Measurements from ENCODE around the gene ATP6V1A. TPM values are rescaled to one million over a fixed set of nuclear protein-coding genes. Genes with fewer than 3 reads are reported as not detected.

Gene ATP6V1A
- total RNA-seq, 2 experiments from 2014 or later, result 8.7 to 9.4 TPM

GRCh38 chr3:113698213-113698742 lies 48.6 kb upstream of the ATP6V1A start:
- no peak for TF ChIP-seq CTCF (IDR thresholded peaks at IDR 0.05)
- intact Hi-C loops (cut with DNase I, micrococcal nuclease), result loop anchor here in 1 of 2 experiments (5.0 kb wide), 3 partner anchors 166 to 1454 kb away; partner anchors contain the start of genes CCDC191, QTRT2 and SIDT1
- Histone ChIP-seq H3K9me3 (ENCODE audit: control insufficient read depth in 1 of 2, insufficient read depth in 1 of 2, low read length in 2 of 2) (no peaks in the 10 kb centered on the region), H3K36me3 (ENCODE audit: insufficient read depth, low read length) (peaks cover 3% of the 10 kb centered on the region), H3K27me3 (ENCODE audit: control insufficient read depth in 1 of 2, insufficient read depth in 2 of 2, low read length in 2 of 2) (no peaks in the 10 kb centered on the region), H3K27ac (ENCODE audit: low read depth in 1 of 2, low read length in 2 of 2) (peak overlapping the region; percentile 57 to 87), H3K4me1 (ENCODE audit: insufficient read depth, low read length) (peaks cover 23% of the 10 kb centered on the region), H3K4me3 (ENCODE audit: low read length) (peak overlapping the region; percentile 78)
- CTCF ChIA-PET, result interaction anchor here (1.8 to 2.4 kb wide), 3 partner anchors 38 to 47 kb away, joined by 3 to 12 read pairs (median 8); partner anchors contain the start of gene NAA50
- Mint-ChIP-seq H3K9me3 (no peaks in the 10 kb centered on the region), H3K4me3 (peak overlapping the region; percentile 77), H3K4me1 (ENCODE audit: low read depth) (peaks cover 19% of the 10 kb centered on the region), H3K27ac (no peak overlapping the region), H3K36me3 (ENCODE audit: low read depth) (peaks cover 11% of the 10 kb centered on the region), H3K27me3 (no peaks in the 10 kb centered on the region)
- DNase-seq (no peak), ATAC-seq (ENCODE audit: poor library complexity) (no peak)
- POLR2A ChIA-PET, result interaction anchor here (1.0 to 7.6 kb wide), 3 partner anchors 38 to 516 kb away, joined by 3 to 116 read pairs (median 10); partner anchors contain the start of genes ATP6V1A and NAA50

- ChIA-PET POLR2A (interaction anchor here (7.6 kb wide), 1 partner anchor 47 kb away, joined by 116 read pairs; the partner anchor contains the start of genes ATP6V1A and NAA50), CTCF (interaction anchor here (1.3 to 2.4 kb wide), 3 partner anchors 37 to 46 kb away, joined by 4 to 12 read pairs (median 8); partner anchors contain the start of gene NAA50)
- Histone ChIP-seq H3K9me3 (ENCODE audit: control insufficient read depth in 1 of 2, insufficient read depth in 1 of 2, low read length in 2 of 2) (no peaks in the 10 kb centered on the region), H3K4me3 (ENCODE audit: low read length) (peak overlapping the region; percentile 7), H3K27ac (ENCODE audit: low read depth in 1 of 2, low read length in 2 of 2) (peak overlapping the region in 1 of 2 donors; percentile 54), H3K36me3 (ENCODE audit: insufficient read depth, low read length) (no peaks in the 10 kb centered on the region), H3K27me3 (ENCODE audit: control insufficient read depth in 1 of 2, insufficient read depth in 2 of 2, low read length in 2 of 2) (no peaks in the 10 kb centered on the region), H3K4me1 (ENCODE audit: insufficient read depth, low read length) (peaks cover 23% of the 10 kb centered on the region)
- Mint-ChIP-seq H3K9me3 (no peaks in the 10 kb centered on the region), H3K36me3 (ENCODE audit: low read depth) (peaks cover 11% of the 10 kb centered on the region), H3K4me1 (ENCODE audit: low read depth) (peaks cover 13% of the 10 kb centered on the region), H3K27ac (no peak overlapping the region), H3K27me3 (no peaks in the 10 kb centered on the region), H3K4me3 (peak overlapping the region; percentile 78)
- DNase-seq (peak in 5 of 14 experiments; percentile 5 to 31 (median 23)), ATAC-seq (ENCODE audit: poor library complexity) (no peak)
- intact Hi-C loops (cut with DNase I, micrococcal nuclease), result loop anchor here in 1 of 2 experiments (5.0 kb wide), 3 partner anchors 167 to 1453 kb away; partner anchors contain the start of genes CCDC191, QTRT2 and SIDT1
- TF ChIP-seq CTCF (IDR thresholded peaks at IDR 0.05), result no peak
These were observed 47.9 kb upstream of the ATP6V1A start for GRCh38 chr3:113698956-113699355.

- TF ChIP-seq CTCF (IDR thresholded peaks at IDR 0.05), result no peak
- Histone ChIP-seq H3K27me3 (ENCODE audit: control insufficient read depth in 1 of 2, insufficient read depth in 2 of 2, low read length in 2 of 2) (peaks cover 0 to 5% of the 10 kb centered on the region in 2 experiments), H3K9me3 (ENCODE audit: control insufficient read depth in 1 of 2, insufficient read depth in 1 of 2, low read length in 2 of 2) (no peaks in the 10 kb centered on the region), H3K4me1 (ENCODE audit: insufficient read depth, low read length) (no peaks in the 10 kb centered on the region), H3K4me3 (ENCODE audit: low read length) (no peak overlapping the region), H3K27ac (ENCODE audit: low read depth in 1 of 2, low read length in 2 of 2) (no peak overlapping the region), H3K36me3 (ENCODE audit: insufficient read depth, low read length) (no peaks in the 10 kb centered on the region)
- peaks cover 48% of the 10 kb centered on the region for H3K27me3 Mint-ChIP-seq
- DNase-seq (no peak), ATAC-seq (ENCODE audit: poor library complexity) (no peak)
- CTCF ChIA-PET, result interaction anchor here (1.1 kb wide), 1 partner anchor 38 kb away, joined by 3 read pairs; no protein-coding TSS in a partner anchor
- no peak overlapping the region for H3K27ac Mint-ChIP-seq
- H3K9me3 Mint-ChIP-seq, result no peaks in the 10 kb centered on the region
- H3K36me3 Mint-ChIP-seq (ENCODE audit: low read depth), result no peaks in the 10 kb centered on the region
- no peaks in the 10 kb centered on the region for H3K4me1 Mint-ChIP-seq (ENCODE audit: low read depth)
- POLR2A ChIA-PET, result no interaction called here
- intact Hi-C loops (cut with DNase I, micrococcal nuclease), result no loop called here
- no peak overlapping the region for H3K4me3 Mint-ChIP-seq
These were observed 39.0 kb upstream of the ATP6V1A start for GRCh38 chr3:113707835-113708234.

All from CD4-positive, alpha-beta T cell (primary cell).